HuH-7 (cell line): ENCODE data around the gene ARID3B.
"Not testable (repeated sequence)": the region's sequence is repeated elsewhere in the genome, so short reads cannot be mapped to it uniquely, and the experiment has no call there.

Experiments
- DNase-seq: peaks from one replicate; pipeline ENCODE4 v3.0.0; 2011; ENCODE audit warnings: low spot score

Gene ARID3B

DNA sequence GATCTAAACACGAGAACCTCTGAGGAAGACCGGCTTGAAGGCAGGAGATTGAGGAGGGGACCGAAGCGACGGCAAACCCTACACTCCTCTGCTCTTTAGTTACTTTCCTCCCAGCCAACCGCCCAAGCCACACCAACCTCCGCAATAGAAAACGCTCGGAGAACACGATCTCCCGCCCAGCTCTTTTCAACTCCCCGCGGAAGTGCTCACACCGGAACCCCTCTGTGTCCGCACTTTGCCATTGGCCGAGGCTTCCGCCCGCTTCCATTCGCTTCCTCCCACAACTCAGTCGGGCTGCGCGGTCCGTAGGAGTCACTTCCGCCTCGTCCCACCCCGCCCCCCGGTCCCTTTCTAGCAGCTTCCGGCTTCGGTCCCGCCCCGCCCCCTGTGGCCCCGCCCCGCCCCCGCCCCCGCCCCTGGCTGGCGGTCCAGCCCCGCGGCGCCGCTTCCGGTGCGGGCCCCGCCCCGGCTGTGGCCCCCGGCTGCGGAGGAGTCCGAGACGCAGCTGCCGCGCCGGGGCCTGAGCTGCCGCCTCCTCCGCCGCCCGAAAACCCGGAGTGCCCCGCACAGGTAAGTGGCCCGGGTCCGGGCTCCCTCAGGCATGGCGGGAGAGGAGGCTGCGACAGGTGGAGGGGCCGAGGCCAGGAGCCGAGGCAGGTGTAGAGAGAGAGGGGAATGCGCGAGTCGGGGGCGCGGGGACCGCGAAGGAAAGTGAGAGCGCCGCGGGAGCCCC is at the start of gene ARID3B:
Gene ARID3B (plus strand): TSS at position 460 of the 733 bp plus-strand sequence. CDS start 2,717 bp downstream, outside the sequence.
- DNase-seq, result peak; percentile 97

DNA sequence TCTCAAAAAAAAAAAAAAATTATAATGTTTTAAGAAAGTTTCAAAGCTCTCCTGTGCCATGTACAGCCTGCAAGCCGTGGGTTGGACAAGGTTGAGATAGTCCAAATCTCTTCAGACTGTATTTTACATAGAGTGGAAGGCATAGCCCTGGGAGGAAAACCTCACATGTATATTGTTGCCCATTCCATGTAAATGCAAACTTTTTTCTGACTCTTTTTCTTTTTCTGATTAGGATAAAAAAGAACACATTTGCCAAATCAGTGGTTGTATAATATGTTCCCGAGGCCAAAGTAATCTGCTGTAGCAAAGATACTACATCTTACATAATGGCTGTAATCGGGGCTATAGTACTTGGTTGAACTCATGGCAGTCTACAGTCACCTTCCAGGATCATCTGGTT is 44.4 kb upstream of the ARID3B start:
- DNase-seq, result no peak

- DNase-seq, result no peak
Observed at GRCh38 chr15:74497584-74497983, 43.4 kb upstream of the ARID3B start.

DNA sequence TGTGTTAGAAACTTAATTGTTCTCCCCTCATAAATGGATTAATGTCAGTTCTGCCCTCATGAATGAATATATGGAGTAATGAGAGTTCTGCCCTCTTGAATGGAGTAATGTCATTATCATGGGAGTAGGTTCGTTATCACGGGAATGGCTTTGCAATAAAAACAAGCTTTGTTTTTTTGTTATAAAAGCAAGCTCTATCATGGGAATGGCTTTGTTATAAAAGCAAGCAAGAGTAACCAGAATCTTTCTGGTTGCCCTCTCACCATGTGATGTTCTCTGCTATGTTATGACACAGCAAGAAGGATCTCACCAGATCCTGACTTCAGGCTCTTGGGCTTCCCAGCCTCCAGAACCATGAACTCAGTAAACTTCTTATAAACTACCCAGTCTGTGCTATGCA is 41.7 kb upstream of the ARID3B start:
- DNase-seq, result no peak

DNA sequence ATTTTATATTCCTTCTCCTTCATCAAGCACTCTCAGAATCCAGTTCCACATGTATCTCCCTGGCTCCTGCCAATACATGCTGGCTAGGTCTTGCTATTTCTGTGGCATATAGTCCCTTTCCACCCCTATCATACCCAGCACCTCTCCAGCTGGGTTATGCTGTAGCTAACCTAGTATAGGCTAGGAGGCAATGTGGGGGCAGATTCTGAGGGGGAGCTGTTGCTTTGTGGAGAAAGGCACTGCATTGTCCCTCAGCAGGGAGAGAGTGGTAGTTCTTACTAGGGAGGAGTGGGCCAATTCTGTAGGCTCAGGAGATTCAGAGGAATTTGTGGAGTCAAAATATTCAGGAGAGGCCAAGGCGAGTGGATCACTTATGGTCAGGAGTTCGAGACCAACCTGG is 40.6 kb upstream of the ARID3B start:
- DNase-seq, result no peak

- no peak for DNase-seq
Observed at GRCh38 chr15:74502301-74502700, 38.7 kb upstream of the ARID3B start.

- no peak for DNase-seq
Observed at GRCh38 chr15:74504418-74504817, 36.6 kb upstream of the ARID3B start.

- no peak for DNase-seq
Observed at GRCh38 chr15:74504836-74505235, 36.2 kb upstream of the ARID3B start.

DNA sequence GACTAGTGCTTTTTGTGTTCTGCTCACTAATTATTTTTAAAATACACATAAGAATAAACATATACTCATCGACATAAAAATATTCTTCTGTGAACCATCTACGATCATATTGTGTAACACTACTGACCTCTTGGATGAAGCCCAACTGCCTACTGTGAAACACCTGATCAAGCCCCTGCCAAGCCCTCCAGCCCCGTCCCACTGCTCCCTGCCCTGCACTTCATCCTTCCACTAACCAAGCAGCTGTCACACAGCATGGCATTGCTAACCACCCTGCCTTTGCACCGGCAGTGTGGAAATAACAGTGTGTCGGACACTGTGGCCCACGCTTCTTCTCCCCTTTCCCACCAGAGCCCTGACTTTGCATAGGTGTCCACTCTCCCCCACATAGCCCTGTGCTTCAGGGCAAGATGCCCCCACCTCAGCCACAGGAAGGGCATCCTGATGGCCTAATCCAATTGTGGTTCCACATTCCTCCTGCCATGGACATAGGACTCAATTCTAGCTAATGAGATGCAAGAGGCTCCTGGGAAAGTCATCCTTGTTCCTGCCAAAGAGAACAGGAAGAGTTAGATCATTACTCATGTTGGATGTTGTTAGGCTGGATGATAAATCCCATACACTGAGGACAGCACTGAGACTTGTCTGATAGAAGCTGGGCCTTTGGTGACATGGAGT is 35.0 kb upstream of the ARID3B start:
- DNase-seq, result no peak

- DNase-seq, result no peak
Observed at GRCh38 chr15:74506515-74506840, 34.5 kb upstream of the ARID3B start.

GRCh38 chr15:74511583-74511982 is 29.4 kb upstream of the ARID3B start:
- no peak for DNase-seq

- not testable (repeated sequence) for DNase-seq
Observed at GRCh38 chr15:74514059-74514458, 27.0 kb upstream of the ARID3B start.

DNA sequence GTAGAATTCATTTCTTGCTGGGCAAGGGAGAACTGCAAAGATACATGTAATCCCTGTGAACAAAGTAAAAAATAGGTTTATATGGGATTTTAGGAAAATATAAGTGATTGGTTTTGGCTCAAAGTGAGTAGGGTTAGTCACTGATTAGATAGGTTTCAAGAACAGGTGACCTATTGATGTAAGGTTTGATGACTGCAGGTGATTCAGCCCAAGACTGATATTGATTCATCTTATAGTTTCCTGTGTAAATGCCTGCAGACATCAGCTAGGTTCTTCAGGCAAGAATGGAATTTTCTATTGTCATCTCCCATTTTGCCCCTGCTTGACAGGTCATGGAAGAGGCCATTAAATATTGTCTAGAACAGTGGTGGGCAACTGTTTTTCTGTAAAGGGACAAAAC is 23.9 kb upstream of the ARID3B start:
- DNase-seq, result no peak

- DNase-seq, result no peak
Observed at GRCh38 chr15:74519311-74519710, 21.7 kb upstream of the ARID3B start.

- DNase-seq, result no peak
Observed at GRCh38 chr15:74520407-74520806, 20.6 kb upstream of the ARID3B start.

- no peak for DNase-seq
Observed at GRCh38 chr15:74523982-74524381, 17.0 kb upstream of the ARID3B start.

- no peak for DNase-seq
Observed at GRCh38 chr15:74525309-74525708, 15.7 kb upstream of the ARID3B start.

DNA sequence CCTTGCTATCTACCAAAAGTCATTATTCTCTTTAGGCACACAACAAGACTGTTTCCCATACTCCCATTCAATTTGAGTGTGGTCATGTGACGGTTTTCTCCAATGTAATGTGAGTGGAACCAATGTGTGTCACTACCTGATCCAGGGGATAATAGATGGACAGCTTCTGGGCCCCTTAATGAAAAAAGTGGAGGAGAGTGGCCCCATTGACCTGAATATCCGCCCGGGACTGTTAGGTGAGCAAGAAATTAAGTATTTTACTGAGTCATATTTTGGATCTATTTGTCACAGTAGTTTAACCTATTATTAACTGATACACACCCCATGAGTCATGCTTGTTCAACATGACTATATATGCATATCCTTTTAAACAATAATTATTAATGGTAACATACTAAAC is 15.1 kb upstream of the ARID3B start:
- DNase-seq, result no peak

- DNase-seq, result no peak
Observed at GRCh38 chr15:74528876-74529275, 12.1 kb upstream of the ARID3B start.

DNA sequence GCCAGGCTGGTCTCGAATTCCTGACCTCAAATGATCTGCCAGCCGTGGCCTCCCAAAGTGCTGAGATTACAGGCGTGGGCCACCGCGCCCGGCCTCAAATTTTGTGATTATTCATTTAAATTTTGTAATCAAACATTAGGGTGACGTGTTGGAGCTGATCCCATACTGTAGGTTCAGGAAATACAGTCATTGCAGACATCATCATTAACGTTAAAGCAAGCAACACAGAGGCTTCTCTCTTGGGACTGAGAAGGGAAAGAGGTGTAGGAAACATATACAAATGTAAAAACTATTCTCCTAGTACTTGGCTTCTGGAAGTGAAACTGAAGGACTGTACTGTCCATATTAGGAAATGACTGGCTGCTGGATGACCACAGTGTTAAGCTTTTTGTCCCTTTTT is 11.1 kb upstream of the ARID3B start:
- DNase-seq, result no peak

DNA sequence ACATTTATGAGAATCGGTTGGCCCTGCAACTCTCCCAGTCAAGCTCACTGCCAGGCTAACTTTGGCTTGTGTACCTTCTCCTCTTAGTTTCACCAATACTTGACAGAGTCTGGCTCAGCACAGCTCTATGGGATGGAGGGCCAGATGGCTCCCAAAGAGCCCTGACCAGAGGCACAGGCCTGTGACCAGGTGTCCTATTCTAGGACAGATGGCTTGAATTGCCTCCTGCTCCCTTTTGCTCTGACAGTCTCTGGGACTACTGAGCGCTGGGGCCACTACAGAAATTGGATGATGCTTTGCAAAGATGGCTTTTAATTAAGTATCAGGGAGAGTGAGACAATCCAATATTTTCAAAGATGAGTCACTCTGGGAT is 10.3 kb upstream of the ARID3B start:
- no peak for DNase-seq

- DNase-seq, result no peak
Observed at GRCh38 chr15:74531144-74531811, 9.7 kb upstream of the ARID3B start.

GRCh38 chr15:74535388-74536084 is 5.5 kb upstream of the ARID3B start:
- DNase-seq, result no peak
